ENCODE results near the gene ZNF576. TPM values are rescaled to one million over a fixed set of nuclear protein-coding genes. Genes with fewer than 3 reads are reported as not detected.
"Not testable (repeated sequence)": the region's sequence is repeated elsewhere in the genome, so short reads cannot be mapped to it uniquely, and the experiment has no call there.

ZNF576 gene
- total RNA-seq, 1 donor from 2014 or later, result 6.2 TPM

- Histone ChIP-seq H3K27me3 (ENCODE audit: control insufficient read depth, insufficient read depth, low read length) (no peaks in the 10 kb centered on the region), H3K36me3 (ENCODE audit: control insufficient read depth, insufficient read depth, low read length) (no peaks in the 10 kb centered on the region), H3K4me3 (ENCODE audit: low read depth, low read length) (no peak overlapping the region)
- no peak for TF ChIP-seq CTCF (IDR thresholded peaks at IDR 0.05; ENCODE audit: insufficient read depth, low read length, poor library complexity, severe bottlenecking)
- DNase-seq (ENCODE audit: low read depth), result no peak
These were observed 35.1 kb downstream of the ZNF576 start for GRCh38 chr19:43631491-43631890.

- no peak for TF ChIP-seq CTCF (IDR thresholded peaks at IDR 0.05; ENCODE audit: insufficient read depth, low read length, poor library complexity, severe bottlenecking)
- H3K4me3 ChIP-seq (ENCODE audit: low read depth, low read length), result no peak overlapping the region
- no peaks in the 10 kb centered on the region for H3K36me3 ChIP-seq (ENCODE audit: control insufficient read depth, insufficient read depth, low read length)
- no peaks in the 10 kb centered on the region for H3K27me3 ChIP-seq (ENCODE audit: control insufficient read depth, insufficient read depth, low read length)
- DNase-seq (ENCODE audit: low read depth), result no peak
These were observed 37.1 kb downstream of the ZNF576 start for GRCh38 chr19:43633520-43633919.

- H3K36me3 ChIP-seq (ENCODE audit: control insufficient read depth, insufficient read depth, low read length), result no peaks in the 10 kb centered on the region
- no peak for TF ChIP-seq CTCF (IDR thresholded peaks at IDR 0.05; ENCODE audit: insufficient read depth, low read length, poor library complexity, severe bottlenecking)
- H3K4me3 ChIP-seq (ENCODE audit: low read depth, low read length), result no peak overlapping the region
- no peak for DNase-seq (ENCODE audit: low read depth)
- H3K27me3 ChIP-seq (ENCODE audit: control insufficient read depth, insufficient read depth, low read length), result peaks cover under 1% of the 10 kb centered on the region
These were observed 37.7 kb downstream of the ZNF576 start for GRCh38 chr19:43634068-43634467.

- no peak overlapping the region for H3K4me3 ChIP-seq (ENCODE audit: low read depth, low read length)
- DNase-seq (ENCODE audit: low read depth), result no peak
- no peaks in the 10 kb centered on the region for H3K36me3 ChIP-seq (ENCODE audit: control insufficient read depth, insufficient read depth, low read length)
- H3K27me3 ChIP-seq (ENCODE audit: control insufficient read depth, insufficient read depth, low read length), result peaks cover 3% of the 10 kb centered on the region
- no peak for TF ChIP-seq CTCF (IDR thresholded peaks at IDR 0.05; ENCODE audit: insufficient read depth, low read length, poor library complexity, severe bottlenecking)
These were observed 38.1 kb downstream of the ZNF576 start for GRCh38 chr19:43634506-43634871.

- no peak for TF ChIP-seq CTCF (IDR thresholded peaks at IDR 0.05; ENCODE audit: insufficient read depth, low read length, poor library complexity, severe bottlenecking)
- Histone ChIP-seq H3K4me3 (ENCODE audit: low read depth, low read length) (no peak overlapping the region), H3K27me3 (ENCODE audit: control insufficient read depth, insufficient read depth, low read length) (peaks cover 6% of the 10 kb centered on the region), H3K36me3 (ENCODE audit: control insufficient read depth, insufficient read depth, low read length) (no peaks in the 10 kb centered on the region)
- no peak for DNase-seq (ENCODE audit: low read depth)
These were observed 38.6 kb downstream of the ZNF576 start for GRCh38 chr19:43634872-43635560.

GRCh38 chr19:43635561-43635940 is 39.2 kb downstream of the ZNF576 start:
- H3K4me3 ChIP-seq (ENCODE audit: low read depth, low read length); H3K27me3 ChIP-seq (ENCODE audit: control insufficient read depth, insufficient read depth, low read length); DNase-seq (ENCODE audit: low read depth): not testable (repeated sequence)

More at GRCh38 chr19:43635561-43635940, 39.2 kb downstream of the ZNF576 start:
- H3K36me3 ChIP-seq (ENCODE audit: control insufficient read depth, insufficient read depth, low read length), result not testable (repeated sequence)

Data from kidney epithelial cell (primary cell).